Ovary (tissue), 3 donors: ENCODE measurements around the gene CFAP100.

Experiments used
- POLR2A ChIP-seq: fragments of 450-650 bp; IDR thresholded peaks from one replicate; pipeline ENCODE4 v1.6.1; 2017; ENCODE audit warnings: antibody characterized with exemption, mild to moderate bottlenecking, moderate library complexity
- TF ChIP-seq, protein P1 (sequence below), 3 donors: fragments of 450-650 bp in 2 of 3; fragments of 200-600 bp in 1 of 3; IDR thresholded peaks; one replicate each; pipeline versions ENCODE4 v1.5.1 to v1.8.0; 2016 to 2022; ENCODE audit warnings: antibody characterized with exemption in 3 of 3, mild to moderate bottlenecking in 1 of 3
- donor health status: DM: no; HTN: no; CAD: no.

DNA sequence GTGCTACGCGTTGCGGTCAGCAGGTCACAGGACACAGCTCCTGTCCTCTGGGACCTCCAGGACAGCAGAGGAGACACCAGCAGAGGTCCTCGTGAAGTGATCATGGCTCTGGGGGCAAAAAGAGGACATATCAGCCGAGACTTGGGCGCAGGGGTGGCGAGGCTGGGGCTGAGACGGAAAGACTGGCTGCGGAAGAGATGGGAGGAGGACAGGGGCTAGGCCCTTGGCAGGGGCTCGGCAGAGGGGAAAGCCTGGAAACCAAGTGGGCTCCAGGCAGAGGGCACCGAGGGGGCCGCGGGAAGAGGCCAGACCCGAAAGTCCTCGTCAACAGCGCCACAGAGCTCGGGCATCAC is 4.9 kb upstream of the CFAP100 start:
- TF ChIP-seq, protein P1, sequence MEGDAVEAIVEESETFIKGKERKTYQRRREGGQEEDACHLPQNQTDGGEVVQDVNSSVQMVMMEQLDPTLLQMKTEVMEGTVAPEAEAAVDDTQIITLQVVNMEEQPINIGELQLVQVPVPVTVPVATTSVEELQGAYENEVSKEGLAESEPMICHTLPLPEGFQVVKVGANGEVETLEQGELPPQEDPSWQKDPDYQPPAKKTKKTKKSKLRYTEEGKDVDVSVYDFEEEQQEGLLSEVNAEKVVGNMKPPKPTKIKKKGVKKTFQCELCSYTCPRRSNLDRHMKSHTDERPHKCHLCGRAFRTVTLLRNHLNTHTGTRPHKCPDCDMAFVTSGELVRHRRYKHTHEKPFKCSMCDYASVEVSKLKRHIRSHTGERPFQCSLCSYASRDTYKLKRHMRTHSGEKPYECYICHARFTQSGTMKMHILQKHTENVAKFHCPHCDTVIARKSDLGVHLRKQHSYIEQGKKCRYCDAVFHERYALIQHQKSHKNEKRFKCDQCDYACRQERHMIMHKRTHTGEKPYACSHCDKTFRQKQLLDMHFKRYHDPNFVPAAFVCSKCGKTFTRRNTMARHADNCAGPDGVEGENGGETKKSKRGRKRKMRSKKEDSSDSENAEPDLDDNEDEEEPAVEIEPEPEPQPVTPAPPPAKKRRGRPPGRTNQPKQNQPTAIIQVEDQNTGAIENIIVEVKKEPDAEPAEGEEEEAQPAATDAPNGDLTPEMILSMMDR (IDR thresholded peaks at IDR 0.05), result no peak
- TF ChIP-seq POLR2A, result no peak
